ENCODE data around the gene SPINK4.

Gene SPINK4

GRCh38 chr9:33230756-33231622 is 9.0 kb upstream of the SPINK4 start:
- no peak for DNase-seq

GRCh38 chr9:33231623-33231942 is 8.4 kb upstream of the SPINK4 start:
- no peak for DNase-seq

- no peak for DNase-seq
These were observed 7.2 kb upstream of the SPINK4 start for GRCh38 chr9:33232815-33233214.

GRCh38 chr9:33233626-33234342 is 6.2 kb upstream of the SPINK4 start:
- DNase-seq, result no peak

GRCh38 chr9:33234511-33235467 is 5.2 kb upstream of the SPINK4 start:
- no peak for DNase-seq

- DNase-seq, result no peak
These were observed 3.4 kb upstream of the SPINK4 start for GRCh38 chr9:33236571-33236970.

GRCh38 chr9:33241298-33241697 is 1.3 kb downstream of the SPINK4 start:
- DNase-seq, result no peak

GRCh38 chr9:33242609-33243134 is 2.7 kb downstream of the SPINK4 start:
- DNase-seq, result no peak

- DNase-seq, result no peak
These were observed 4.3 kb downstream of the SPINK4 start for GRCh38 chr9:33244137-33244784.

GRCh38 chr9:33245341-33245740 is 5.4 kb downstream of the SPINK4 start:
- no peak for DNase-seq

GRCh38 chr9:33246269-33246860 is 6.4 kb downstream of the SPINK4 start:
- no peak for DNase-seq

- no peak for DNase-seq
These were observed 8.6 kb downstream of the SPINK4 start for GRCh38 chr9:33248606-33249005.

- no peak for DNase-seq
These were observed 9.2 kb downstream of the SPINK4 start for GRCh38 chr9:33249087-33249658.

GRCh38 chr9:33249983-33250382 is 10.0 kb downstream of the SPINK4 start:
- no peak for DNase-seq

- no peak for DNase-seq
These were observed 10.6 kb downstream of the SPINK4 start for GRCh38 chr9:33250458-33250995.

- DNase-seq, result no peak
These were observed 14.2 kb downstream of the SPINK4 start for GRCh38 chr9:33254211-33254610.

- no peak for DNase-seq
These were observed 15.0 kb downstream of the SPINK4 start for GRCh38 chr9:33255014-33255413.

GRCh38 chr9:33255471-33255870 is 15.5 kb downstream of the SPINK4 start:
- DNase-seq, result no peak

- DNase-seq, result no peak
These were observed 16.3 kb downstream of the SPINK4 start for GRCh38 chr9:33256236-33256635.

GRCh38 chr9:33257276-33257675 is 17.3 kb downstream of the SPINK4 start:
- DNase-seq, result no peak

- DNase-seq, result no peak
These were observed 20.4 kb downstream of the SPINK4 start for GRCh38 chr9:33260372-33260771.

Measured in NCI-H187 treated with DMSO at 0.1 percent for 48 hours (cell line).